HUDEP-2 (cell line): ENCODE data around the gene DIO3.
"Not testable (repeated sequence)": the region's sequence is repeated elsewhere in the genome, so short reads cannot be mapped to it uniquely, and the experiment has no call there.

ENCODE experiments used
- DNase-seq, 76 experiments: peaks; one replicate each; lab custom pipeline; 2025; ENCODE audit not compliant: unreplicated experiment in 76 of 76; lab: John Stamatoyannopoulos, UW

DIO3 gene

DNA sequence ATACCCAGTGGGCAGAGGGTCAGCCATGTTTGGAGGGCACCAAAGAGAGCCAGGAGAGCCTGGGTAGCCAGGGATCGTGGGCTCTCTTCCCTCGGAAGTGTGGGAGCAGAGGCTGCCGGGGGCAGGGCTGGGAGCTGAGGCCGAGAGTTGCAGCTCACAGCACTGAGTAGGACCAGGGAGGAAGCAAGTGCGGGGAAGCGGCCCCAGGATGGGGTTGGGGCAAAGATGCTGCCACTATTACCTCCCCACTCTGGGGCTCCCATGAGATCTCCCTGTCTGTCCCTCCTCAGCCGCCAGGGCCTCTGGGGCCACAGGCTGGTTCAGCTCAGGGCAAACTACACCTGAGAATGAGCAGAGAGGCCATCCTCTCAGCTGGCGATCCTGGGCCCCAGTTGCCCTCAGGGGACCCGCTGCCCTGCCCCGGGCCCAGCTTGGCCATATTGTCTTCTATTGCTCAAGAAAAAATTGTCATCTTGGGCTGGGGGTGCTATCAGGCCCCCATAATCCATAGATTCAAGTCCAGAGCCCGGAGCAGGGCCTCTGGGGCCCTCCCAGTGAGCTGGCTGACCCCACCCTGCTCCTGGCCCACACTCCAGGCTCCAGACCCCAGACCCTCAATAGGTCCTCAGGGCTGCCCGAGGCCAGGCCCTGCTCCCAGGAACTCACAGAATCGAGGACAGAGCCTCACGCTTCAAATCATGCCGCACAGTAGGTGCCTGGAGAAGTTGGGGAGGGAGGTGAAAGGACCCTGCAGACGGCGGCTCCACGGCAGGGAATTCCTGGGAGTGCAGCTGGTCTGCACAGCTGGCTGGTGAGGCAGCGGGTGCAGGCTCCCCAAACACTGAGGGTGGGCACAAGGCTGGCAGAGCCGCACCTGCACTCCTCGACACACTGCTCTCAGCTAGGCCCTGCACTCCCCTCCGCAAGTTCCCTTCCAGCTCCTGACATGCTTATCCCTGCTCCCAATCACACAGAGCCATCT, 20.5 kb upstream of the DIO3 start:
- DNase-seq, result no peak

GRCh38 chr14:101542391-101542790, 18.9 kb upstream of the DIO3 start:
- no peak for DNase-seq

DNA sequence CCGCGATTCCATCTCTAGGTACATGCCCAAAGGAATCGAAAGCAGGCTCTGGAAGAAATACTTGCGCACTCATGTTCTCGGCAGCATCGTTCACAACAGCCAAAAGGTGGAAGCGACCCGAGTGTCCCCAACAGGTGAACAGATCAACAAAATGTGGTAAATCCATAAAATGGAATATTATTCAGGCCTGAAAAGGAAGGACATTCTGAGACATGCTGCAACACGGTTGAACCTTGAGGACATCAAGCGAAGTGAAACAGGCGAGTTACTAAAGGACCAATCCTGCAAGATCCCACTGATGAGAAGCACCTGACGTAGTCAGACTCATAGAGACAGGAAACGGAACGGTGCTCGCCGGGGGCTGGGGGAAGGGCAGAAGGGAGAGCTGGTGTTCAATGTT, 17.5 kb upstream of the DIO3 start:
- DNase-seq, result no peak

- no peak for DNase-seq
Measured at GRCh38 chr14:101544550-101544949, 16.7 kb upstream of the DIO3 start.

GRCh38 chr14:101546706-101547105, 14.6 kb upstream of the DIO3 start:
- no peak for DNase-seq

- DNase-seq, result no peak
Measured at GRCh38 chr14:101547107-101547738, 14.1 kb upstream of the DIO3 start.

GRCh38 chr14:101547961-101548669, 13.2 kb upstream of the DIO3 start:
- DNase-seq, result no peak

DNA sequence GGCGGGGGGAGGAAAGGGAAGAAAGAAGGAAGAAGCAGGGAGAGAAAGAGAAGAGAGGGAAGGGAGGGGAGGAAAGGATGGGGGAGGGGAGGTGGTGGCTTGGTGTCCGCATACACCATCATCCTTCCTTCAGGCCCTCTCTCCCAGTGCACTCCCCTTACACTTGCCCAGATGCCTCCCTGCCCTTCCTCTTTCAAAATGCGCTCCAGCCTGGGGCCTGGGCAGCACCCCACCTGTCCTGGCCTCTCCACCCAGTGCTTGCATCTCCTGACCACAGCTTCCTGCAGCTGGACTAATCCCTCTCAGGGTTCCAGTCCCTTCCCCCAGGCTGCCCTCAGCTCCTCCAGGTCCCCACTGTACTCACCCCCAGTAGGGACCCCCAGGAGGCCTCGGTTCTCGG, 12.6 kb upstream of the DIO3 start:
- DNase-seq, result no peak

DNA sequence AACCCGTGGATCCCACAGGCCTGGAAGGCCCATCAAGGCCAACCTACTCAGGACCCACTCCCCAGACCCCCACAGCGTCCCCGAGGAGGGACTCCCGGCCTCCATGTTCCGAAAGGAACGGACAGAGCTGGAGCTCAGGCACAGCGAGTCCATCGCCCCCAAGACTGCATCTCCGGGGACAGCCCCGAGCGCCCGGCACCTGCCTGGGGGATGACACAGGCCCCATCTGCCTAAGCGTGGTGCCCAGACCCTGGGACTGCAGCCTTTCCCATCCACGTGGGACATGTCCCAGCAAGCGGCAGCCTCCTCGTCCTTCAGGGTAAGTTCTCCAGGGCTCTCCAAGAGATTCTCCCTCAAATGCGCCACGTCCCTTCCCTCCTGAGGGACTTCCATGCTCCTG, 12.1 kb upstream of the DIO3 start:
- no peak for DNase-seq

DNA sequence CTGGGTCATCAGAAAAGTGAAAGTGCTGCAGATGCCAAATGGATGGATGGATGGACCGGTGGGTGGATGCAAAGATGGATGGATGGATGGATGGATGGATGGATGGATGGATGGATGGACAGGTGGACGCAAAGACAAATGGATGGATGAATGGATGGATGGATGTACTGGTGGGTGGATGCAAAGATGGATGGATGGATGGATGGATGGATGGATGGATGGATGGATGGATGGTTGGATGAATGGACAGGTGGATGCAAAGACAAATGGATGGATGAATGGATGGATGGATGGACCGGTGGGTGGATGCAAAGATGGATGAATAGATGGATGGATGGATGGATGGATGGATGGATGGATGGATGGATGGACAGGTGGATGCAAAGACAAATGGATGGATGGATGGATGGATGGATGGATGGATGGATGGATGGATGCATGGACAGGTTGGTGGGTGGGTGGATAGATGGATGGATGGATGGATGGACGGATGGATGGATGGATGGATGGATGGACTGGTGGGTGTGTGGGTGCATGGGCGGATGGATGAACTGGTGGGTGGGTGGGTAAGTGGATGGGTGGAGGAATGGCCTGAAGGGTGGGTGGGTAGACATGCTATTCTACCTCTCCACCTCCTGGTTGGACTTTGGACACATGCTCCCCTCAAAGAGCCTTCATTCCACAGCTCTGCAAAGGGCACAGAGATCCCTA, 10.9 kb upstream of the DIO3 start:
- not testable (repeated sequence) for DNase-seq

GRCh38 chr14:101551729-101552595, 9.3 kb upstream of the DIO3 start:
- no peak for DNase-seq

- no peak for DNase-seq
Measured at GRCh38 chr14:101552786-101553231, 8.5 kb upstream of the DIO3 start.

GRCh38 chr14:101553393-101553792, 7.9 kb upstream of the DIO3 start:
- no peak for DNase-seq

GRCh38 chr14:101553931-101554330, 7.4 kb upstream of the DIO3 start:
- DNase-seq, result no peak

GRCh38 chr14:101554991-101555668, 6.2 kb upstream of the DIO3 start:
- no peak for DNase-seq

GRCh38 chr14:101555669-101556043, 5.6 kb upstream of the DIO3 start:
- not testable (repeated sequence) for DNase-seq

GRCh38 chr14:101556131-101556530, 5.2 kb upstream of the DIO3 start:
- no peak for DNase-seq

DNA sequence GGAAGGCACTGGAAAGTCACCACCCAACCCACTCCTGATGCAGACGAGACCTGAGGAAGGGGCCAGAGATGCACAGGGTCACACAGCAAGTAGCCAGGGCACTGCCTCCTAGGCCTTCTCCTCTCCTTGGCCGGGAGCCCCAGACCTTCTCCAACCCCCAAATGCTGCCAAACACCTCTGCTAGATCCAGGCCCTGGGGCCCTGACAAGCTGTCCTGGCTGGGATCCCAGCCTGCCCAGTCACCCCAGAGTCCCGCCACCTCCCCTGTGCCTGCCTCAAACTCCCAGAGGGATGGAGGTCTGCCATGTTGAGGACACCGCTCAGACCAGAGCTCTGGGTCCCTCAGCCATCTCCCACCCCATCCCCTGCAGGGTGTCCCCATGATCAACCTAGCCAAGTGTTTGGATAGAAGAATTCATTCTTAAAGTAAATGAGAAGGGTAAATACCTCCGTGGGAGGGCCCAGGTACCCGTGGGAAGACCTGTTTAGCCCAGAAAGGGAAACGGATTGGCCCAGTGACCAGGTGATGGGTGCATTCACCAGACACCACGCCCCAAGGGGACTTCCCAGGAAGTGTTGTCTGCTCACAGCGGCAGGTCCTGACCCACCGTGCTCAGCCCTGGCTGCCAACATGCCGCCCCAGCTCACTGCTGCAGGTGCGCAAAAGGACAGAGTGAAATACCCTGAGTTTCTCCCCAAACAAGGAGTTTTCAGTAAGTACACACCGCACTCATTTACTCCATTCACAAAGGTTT, 4.6 kb upstream of the DIO3 start:
- no peak for DNase-seq

GRCh38 chr14:101557321-101557695, 4.0 kb upstream of the DIO3 start:
- no peak for DNase-seq
